ENCODE data around the gene ATG4D.

Gene ATG4D

GRCh38 chr19:10562609-10563008 lies 18.9 kb downstream of the ATG4D start:
- no peak for TF ChIP-seq TEAD4 (IDR thresholded peaks at IDR 0.05)
- no peak for TF ChIP-seq NFIC (IDR thresholded peaks at IDR 0.05)
- no peak for TF ChIP-seq EP300 (IDR thresholded peaks at IDR 0.05; ENCODE audit: borderline replicate concordance)
- no peak for TF ChIP-seq FOXM1 (IDR thresholded peaks at IDR 0.05; ENCODE audit: borderline replicate concordance, low read depth)
- TF ChIP-seq EGR1 (IDR thresholded peaks at IDR 0.05): no peak
- TF ChIP-seq, protein P1, sequence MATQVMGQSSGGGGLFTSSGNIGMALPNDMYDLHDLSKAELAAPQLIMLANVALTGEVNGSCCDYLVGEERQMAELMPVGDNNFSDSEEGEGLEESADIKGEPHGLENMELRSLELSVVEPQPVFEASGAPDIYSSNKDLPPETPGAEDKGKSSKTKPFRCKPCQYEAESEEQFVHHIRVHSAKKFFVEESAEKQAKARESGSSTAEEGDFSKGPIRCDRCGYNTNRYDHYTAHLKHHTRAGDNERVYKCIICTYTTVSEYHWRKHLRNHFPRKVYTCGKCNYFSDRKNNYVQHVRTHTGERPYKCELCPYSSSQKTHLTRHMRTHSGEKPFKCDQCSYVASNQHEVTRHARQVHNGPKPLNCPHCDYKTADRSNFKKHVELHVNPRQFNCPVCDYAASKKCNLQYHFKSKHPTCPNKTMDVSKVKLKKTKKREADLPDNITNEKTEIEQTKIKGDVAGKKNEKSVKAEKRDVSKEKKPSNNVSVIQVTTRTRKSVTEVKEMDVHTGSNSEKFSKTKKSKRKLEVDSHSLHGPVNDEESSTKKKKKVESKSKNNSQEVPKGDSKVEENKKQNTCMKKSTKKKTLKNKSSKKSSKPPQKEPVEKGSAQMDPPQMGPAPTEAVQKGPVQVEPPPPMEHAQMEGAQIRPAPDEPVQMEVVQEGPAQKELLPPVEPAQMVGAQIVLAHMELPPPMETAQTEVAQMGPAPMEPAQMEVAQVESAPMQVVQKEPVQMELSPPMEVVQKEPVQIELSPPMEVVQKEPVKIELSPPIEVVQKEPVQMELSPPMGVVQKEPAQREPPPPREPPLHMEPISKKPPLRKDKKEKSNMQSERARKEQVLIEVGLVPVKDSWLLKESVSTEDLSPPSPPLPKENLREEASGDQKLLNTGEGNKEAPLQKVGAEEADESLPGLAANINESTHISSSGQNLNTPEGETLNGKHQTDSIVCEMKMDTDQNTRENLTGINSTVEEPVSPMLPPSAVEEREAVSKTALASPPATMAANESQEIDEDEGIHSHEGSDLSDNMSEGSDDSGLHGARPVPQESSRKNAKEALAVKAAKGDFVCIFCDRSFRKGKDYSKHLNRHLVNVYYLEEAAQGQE (IDR thresholded peaks at IDR 0.05; ENCODE audit: low read depth): no peak
- TF ChIP-seq YY1 (IDR thresholded peaks at IDR 0.05; ENCODE audit: low read depth): no peak
- TF ChIP-seq TAF1 (IDR thresholded peaks at IDR 0.05; ENCODE audit: low read depth): no peak
- no peak for TF ChIP-seq CREB1 (IDR thresholded peaks at IDR 0.05; ENCODE audit: low read depth)
- TF ChIP-seq, protein P2, sequence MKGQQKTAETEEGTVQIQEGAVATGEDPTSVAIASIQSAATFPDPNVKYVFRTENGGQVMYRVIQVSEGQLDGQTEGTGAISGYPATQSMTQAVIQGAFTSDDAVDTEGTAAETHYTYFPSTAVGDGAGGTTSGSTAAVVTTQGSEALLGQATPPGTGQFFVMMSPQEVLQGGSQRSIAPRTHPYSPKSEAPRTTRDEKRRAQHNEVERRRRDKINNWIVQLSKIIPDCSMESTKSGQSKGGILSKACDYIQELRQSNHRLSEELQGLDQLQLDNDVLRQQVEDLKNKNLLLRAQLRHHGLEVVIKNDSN (IDR thresholded peaks at IDR 0.05): no peak

DNA sequence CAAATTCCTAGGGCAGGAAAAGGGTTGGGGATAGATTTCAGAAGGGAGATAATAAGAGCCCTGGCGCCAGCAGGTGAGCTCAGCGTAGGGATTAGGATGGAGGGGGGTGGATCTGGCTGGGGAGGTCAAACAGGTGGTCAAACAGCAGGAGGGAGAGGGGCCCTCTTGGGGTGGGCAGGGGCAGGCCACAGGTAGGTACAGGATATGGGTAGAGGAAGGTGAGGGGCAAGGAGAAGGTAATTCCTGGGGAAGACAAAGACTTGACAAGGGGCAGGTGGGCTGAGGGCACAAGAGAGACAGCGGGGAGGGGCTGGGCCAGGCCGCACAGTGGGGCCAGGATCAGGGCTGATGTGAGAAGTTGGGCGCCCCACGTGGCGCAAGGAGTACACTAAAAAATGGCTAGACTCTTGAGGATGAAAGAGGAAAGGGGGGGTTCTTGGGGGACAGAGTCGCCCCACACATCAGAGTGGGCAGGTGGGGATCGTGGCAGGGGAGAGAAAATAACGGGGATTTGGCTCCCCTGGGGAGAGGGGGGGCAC lies 21.4 kb downstream of the ATG4D start:
- TF ChIP-seq TAF1 (IDR thresholded peaks at IDR 0.05; ENCODE audit: low read depth) (no peak), ZBTB7A (IDR thresholded peaks at IDR 0.05; ENCODE audit: low read depth) (no peak), RAD21 (IDR thresholded peaks at IDR 0.05; ENCODE audit: low read depth) (no peak), EP300 (IDR thresholded peaks at IDR 0.05; ENCODE audit: borderline replicate concordance) (no peak), FOXM1 (IDR thresholded peaks at IDR 0.05; ENCODE audit: borderline replicate concordance, low read depth) (no peak), CREB1 (IDR thresholded peaks at IDR 0.05; ENCODE audit: low read depth) (no peak)
- TF ChIP-seq, protein P3, sequence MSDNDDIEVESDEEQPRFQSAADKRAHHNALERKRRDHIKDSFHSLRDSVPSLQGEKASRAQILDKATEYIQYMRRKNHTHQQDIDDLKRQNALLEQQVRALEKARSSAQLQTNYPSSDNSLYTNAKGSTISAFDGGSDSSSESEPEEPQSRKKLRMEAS (IDR thresholded peaks at IDR 0.05): no peak
- TF ChIP-seq, protein P2 (IDR thresholded peaks at IDR 0.05): no peak

GRCh38 chr19:10565567-10566407 lies 22.1 kb downstream of the ATG4D start, which contains the start of gene KRI1:
Gene KRI1 (minus strand): TSS chr19:10566010. CDS start chr19:10565999, 11 bp downstream.
- TF ChIP-seq, protein P3 (IDR thresholded peaks at IDR 0.05): peak; percentile 97
- TF ChIP-seq TAF1 (IDR thresholded peaks at IDR 0.05; ENCODE audit: low read depth): peak; percentile 48; the same call in 1 of the 2 replicates
- TF ChIP-seq YY1 (IDR thresholded peaks at IDR 0.05; ENCODE audit: low read depth): peak; percentile 77
- no peak for TF ChIP-seq ZBTB7A (IDR thresholded peaks at IDR 0.05; ENCODE audit: low read depth)
- TF ChIP-seq TCF12 (IDR thresholded peaks at IDR 0.05; ENCODE audit: low read depth): peak; percentile 4; the same call in 1 of the 2 replicates

DNA sequence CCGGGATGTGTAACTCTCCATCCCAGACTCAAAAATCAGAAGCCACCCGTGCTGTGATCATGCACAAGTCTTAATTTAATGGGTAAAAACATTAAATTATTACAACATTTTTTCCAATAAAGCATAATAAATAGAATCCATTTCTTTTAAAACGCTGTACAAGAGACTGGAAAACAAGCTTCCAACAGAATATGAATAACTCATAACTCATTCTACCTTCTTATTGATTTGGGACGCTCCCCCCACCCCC lies 22.6 kb downstream of the ATG4D start:
- TF ChIP-seq EGR1 (IDR thresholded peaks at IDR 0.05): no peak
- TF ChIP-seq TEAD4 (IDR thresholded peaks at IDR 0.05): no peak
- TF ChIP-seq CREB1 (IDR thresholded peaks at IDR 0.05; ENCODE audit: low read depth): no peak
- TF ChIP-seq CEBPB (IDR thresholded peaks at IDR 0.05): no peak
- TF ChIP-seq, protein P2 (IDR thresholded peaks at IDR 0.05): no peak
- no peak for TF ChIP-seq RAD21 (IDR thresholded peaks at IDR 0.05; ENCODE audit: low read depth)
- TF ChIP-seq EP300 (IDR thresholded peaks at IDR 0.05; ENCODE audit: borderline replicate concordance): no peak

GRCh38 chr19:10566658-10567410 lies 23.1 kb downstream of the ATG4D start:
- TF ChIP-seq TEAD4 (IDR thresholded peaks at IDR 0.05): no peak
- TF ChIP-seq, protein P2 (IDR thresholded peaks at IDR 0.05): no peak
- no peak for TF ChIP-seq FOXM1 (IDR thresholded peaks at IDR 0.05; ENCODE audit: borderline replicate concordance, low read depth)
- TF ChIP-seq, protein P1 (IDR thresholded peaks at IDR 0.05; ENCODE audit: low read depth): no peak
- no peak for TF ChIP-seq CEBPB (IDR thresholded peaks at IDR 0.05)
- no peak for TF ChIP-seq ZBTB7A (IDR thresholded peaks at IDR 0.05; ENCODE audit: low read depth)
- TF ChIP-seq, protein P3 (IDR thresholded peaks at IDR 0.05): no peak
- TF ChIP-seq NFIC (IDR thresholded peaks at IDR 0.05): no peak
- no peak for TF ChIP-seq TCF12 (IDR thresholded peaks at IDR 0.05; ENCODE audit: low read depth)
- no peak for TF ChIP-seq RAD21 (IDR thresholded peaks at IDR 0.05; ENCODE audit: low read depth)
- TF ChIP-seq CREB1 (IDR thresholded peaks at IDR 0.05; ENCODE audit: low read depth): no peak
- no peak for TF ChIP-seq TAF1 (IDR thresholded peaks at IDR 0.05; ENCODE audit: low read depth)
- TF ChIP-seq EGR1 (IDR thresholded peaks at IDR 0.05): no peak
- no peak for TF ChIP-seq EP300 (IDR thresholded peaks at IDR 0.05; ENCODE audit: borderline replicate concordance)
- no peak for TF ChIP-seq YY1 (IDR thresholded peaks at IDR 0.05; ENCODE audit: low read depth)

All from Ishikawa (cell line).